GM19452 (cell line): ENCODE measurements around the gene SCMH1.

Source experiments
- ATAC-seq: cut with Tn5 transposase; IDR thresholded peaks from one replicate; pipeline ENCODE4 v1.9.1; 2021; ENCODE audit not compliant: unreplicated experiment

SCMH1 gene

GRCh38 chr1:40980068-40980452 lies 262.0 kb downstream of the SCMH1 start:
- ATAC-seq = peak; percentile 25

GRCh38 chr1:40979241-40980067 lies 262.7 kb downstream of the SCMH1 start, which contains the start of gene CTPS1:
TSS of gene CTPS1 (plus strand) at chr1:40979696. CDS start at chr1:40983291, 3,595 bp downstream.
- peak; percentile 86 for ATAC-seq

- ATAC-seq = no peak
Measured at GRCh38 chr1:40978886-40979240, 263.2 kb downstream of the SCMH1 start.

GRCh38 chr1:40977716-40978115 lies 264.4 kb downstream of the SCMH1 start:
- ATAC-seq = no peak
